Calu3 (cell line): Measurements from ENCODE around the gene HTRA2. TPM values are rescaled to one million over a fixed set of nuclear protein-coding genes. Genes with fewer than 3 reads are reported as not detected.

Experiments used
- BruUV-seq: library from RNA; stranded (reverse); fragments of 400-500 nt; replicated peaks from 2 replicates; lab custom pipeline; 2021; lab: Mats Ljungman, UMichigan
- CTCF ChIA-PET: fragments of 300-600 bp; sonication (Branson Sonifier 250); formaldehyde crosslinking; loops from one replicate; lab custom pipeline; 2022; ENCODE audit warnings: antibody characterized with exemption; lab: Charles Lee
- DNase-seq: peaks from one replicate; pipeline ENCODE4 v3.0.0; 2022
- H3K27ac Mint-ChIP-seq: one replicate; pipeline ENCODE4 v1.8.0; 2022; ENCODE audit warnings: mixed read lengths; ENCODE audit not compliant: unreplicated experiment
- H3K27me3 Mint-ChIP-seq: one replicate; pipeline ENCODE4 v1.8.0; 2022; ENCODE audit warnings: mixed read lengths; ENCODE audit not compliant: unreplicated experiment
- H3K36me3 Mint-ChIP-seq: one replicate; pipeline ENCODE4 v1.8.0; 2022; ENCODE audit warnings: mild to moderate bottlenecking, moderate library complexity, mixed read lengths; ENCODE audit not compliant: insufficient read depth, unreplicated experiment
- H3K4me1 Mint-ChIP-seq: one replicate; pipeline ENCODE4 v1.8.0; 2022; ENCODE audit warnings: mild to moderate bottlenecking, low read depth, mixed read lengths; ENCODE audit not compliant: unreplicated experiment
- H3K4me3 Mint-ChIP-seq: one replicate; pipeline ENCODE4 v1.8.0; 2022; ENCODE audit warnings: mild to moderate bottlenecking, low read depth, moderate library complexity, mixed read lengths; ENCODE audit not compliant: unreplicated experiment
- H3K9me3 Mint-ChIP-seq: one replicate; pipeline ENCODE4 v1.8.0; 2022; ENCODE audit warnings: low read depth, mixed read lengths; ENCODE audit not compliant: unreplicated experiment
- intact Hi-C: fragments of 100-400 bp; cut with micrococcal nuclease; formaldehyde crosslinking; loops from one replicate; pipeline ENCODE4 v1.10.0; 2022; ENCODE audit not compliant: unreplicated experiment
- total RNA-seq: library from RNA; stranded (reverse); gene quantifications from 2 replicates; pipeline ENCODE4 v1.2.3, GENCODE V29; 2022
- TF ChIP-seq, protein P1 (sequence below): fragments of 200-600 bp; IDR thresholded peaks from one replicate; pipeline ENCODE4 v1.8.0; 2022; ENCODE audit warnings: antibody characterized with exemption; ENCODE audit not compliant: unreplicated experiment

HTRA2 gene
- total RNA-seq, 1 experiment from 2014 or later: 26.3 TPM

GRCh38 chr2:74512744-74513604 is 16.8 kb upstream of the HTRA2 start:
- no peak overlapping the region for H3K27ac Mint-ChIP-seq
- no peak for DNase-seq
- peaks cover 9% of the 10 kb centered on the region for H3K4me1 Mint-ChIP-seq
- H3K36me3 Mint-ChIP-seq: peaks cover 13% of the 10 kb centered on the region
- no TSS peak for BruUV-seq
- intact Hi-C loops: no loop called here
- TF ChIP-seq, protein P1, sequence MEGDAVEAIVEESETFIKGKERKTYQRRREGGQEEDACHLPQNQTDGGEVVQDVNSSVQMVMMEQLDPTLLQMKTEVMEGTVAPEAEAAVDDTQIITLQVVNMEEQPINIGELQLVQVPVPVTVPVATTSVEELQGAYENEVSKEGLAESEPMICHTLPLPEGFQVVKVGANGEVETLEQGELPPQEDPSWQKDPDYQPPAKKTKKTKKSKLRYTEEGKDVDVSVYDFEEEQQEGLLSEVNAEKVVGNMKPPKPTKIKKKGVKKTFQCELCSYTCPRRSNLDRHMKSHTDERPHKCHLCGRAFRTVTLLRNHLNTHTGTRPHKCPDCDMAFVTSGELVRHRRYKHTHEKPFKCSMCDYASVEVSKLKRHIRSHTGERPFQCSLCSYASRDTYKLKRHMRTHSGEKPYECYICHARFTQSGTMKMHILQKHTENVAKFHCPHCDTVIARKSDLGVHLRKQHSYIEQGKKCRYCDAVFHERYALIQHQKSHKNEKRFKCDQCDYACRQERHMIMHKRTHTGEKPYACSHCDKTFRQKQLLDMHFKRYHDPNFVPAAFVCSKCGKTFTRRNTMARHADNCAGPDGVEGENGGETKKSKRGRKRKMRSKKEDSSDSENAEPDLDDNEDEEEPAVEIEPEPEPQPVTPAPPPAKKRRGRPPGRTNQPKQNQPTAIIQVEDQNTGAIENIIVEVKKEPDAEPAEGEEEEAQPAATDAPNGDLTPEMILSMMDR: no peak
- H3K4me3 Mint-ChIP-seq: peak overlapping the region; percentile 26
- peaks cover 86% of the 10 kb centered on the region for H3K27me3 Mint-ChIP-seq
- CTCF ChIA-PET: interaction anchor here (1.4 kb wide), 1 partner anchor 71 kb away, joined by 3 read pairs; no protein-coding TSS in a partner anchor
- H3K9me3 Mint-ChIP-seq: no peaks in the 10 kb centered on the region

DNA sequence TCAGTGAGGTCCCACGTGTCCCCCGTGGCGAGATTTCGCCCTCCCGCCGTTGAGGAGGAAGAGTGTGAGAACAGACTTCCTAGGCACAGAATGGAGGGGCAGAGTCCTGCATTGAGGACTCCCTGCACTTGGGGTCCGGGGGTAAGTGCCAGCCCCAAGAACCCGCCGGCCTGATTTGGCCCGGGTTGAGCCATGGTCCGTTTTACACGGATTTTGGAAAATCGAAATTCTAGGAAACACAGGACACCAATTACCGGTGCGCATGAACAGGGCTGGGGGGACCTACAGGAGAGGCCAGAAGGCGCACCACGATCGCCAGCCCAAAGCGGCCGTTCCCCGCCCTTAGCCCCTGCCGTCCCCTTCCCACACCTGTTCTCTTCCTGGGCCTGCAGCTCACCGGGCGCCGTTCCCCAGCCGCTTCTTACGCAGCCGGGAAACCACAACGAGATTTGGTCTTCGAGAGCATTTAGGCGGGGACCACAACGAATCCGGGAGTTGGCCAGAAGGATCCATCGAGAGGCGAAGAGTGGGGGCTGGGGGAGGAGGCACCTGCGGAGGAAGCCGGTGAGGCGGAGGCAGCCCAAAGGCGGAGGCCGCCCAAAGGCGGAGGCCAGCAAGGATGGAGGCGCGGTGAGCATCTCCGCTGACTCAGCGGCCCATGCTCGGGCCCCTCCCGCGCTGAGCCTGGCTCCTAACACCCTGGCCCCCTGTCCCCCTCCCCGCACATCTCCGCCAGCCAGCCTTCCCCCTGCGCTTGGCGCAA is 15.9 kb upstream of the HTRA2 start:
- Mint-ChIP-seq H3K9me3 (no peaks in the 10 kb centered on the region), H3K27ac (no peak overlapping the region), H3K4me3 (peak overlapping the region; percentile 26), H3K27me3 (peaks cover 92% of the 10 kb centered on the region), H3K4me1 (peaks cover under 1% of the 10 kb centered on the region), H3K36me3 (peaks cover 8% of the 10 kb centered on the region)
- TF ChIP-seq, protein P1: no peak
- CTCF ChIA-PET: interaction anchor here (0.6 to 1.4 kb wide), 3 partner anchors 13 to 70 kb away, joined by 3 to 5 read pairs (median 3); no protein-coding TSS in a partner anchor
- no TSS peak for BruUV-seq
- intact Hi-C loops: no loop called here
- no peak for DNase-seq

DNA sequence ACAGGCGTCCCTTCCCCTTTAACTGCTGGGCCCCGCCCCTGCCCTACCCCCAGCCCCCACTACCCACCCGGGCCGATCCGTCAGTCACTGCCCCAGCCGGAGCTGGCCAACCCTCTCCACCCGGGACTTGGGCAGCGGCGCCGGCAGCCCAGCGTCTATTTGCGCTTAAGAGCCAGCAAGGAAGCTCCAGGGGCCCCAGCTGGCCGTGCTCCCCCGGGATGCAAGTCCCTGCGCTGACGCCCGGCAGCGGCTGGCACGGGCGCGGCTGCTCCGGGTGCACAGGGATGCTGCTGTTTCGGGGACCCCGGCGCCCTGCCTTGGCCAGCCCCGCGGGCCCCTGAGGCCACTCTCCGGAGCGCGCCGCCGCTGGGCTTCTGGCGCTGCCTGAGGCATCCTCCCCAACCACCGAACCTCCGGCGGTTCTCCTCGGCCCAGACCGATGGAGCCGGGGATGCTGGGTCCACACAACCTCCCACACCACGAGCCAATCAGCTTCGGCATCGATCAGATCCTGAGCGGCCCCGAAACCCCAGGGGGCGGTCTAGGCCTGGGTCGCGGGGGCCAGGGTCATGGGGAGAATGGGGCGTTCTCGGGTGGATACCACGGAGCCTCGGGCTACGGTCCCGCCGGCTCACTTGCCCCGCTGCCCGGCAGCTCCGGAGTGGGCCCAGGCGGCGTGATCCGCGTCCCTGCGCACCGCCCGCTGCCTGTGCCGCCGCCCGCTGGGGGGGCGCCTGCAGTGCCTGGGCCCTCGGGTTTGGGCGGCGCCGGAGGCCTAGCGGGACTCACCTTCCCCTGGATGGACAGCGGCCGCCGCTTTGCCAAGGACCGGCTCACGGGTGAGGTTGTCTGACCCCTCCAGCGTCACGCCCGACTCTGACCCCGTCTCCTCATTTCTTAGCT is 15.1 kb upstream of the HTRA2 start, which contains the start of gene TLX2:
Gene TLX2, plus strand, starts transcription at position 83 of the 903 bp plus-strand sequence. Its CDS starts 357 bp downstream, at position 440.
- H3K9me3 Mint-ChIP-seq: no peaks in the 10 kb centered on the region
- peak within 1 kb of the TSS; percentile 26 for H3K4me3 Mint-ChIP-seq
- peaks cover 92% of the 10 kb centered on the region for H3K27me3 Mint-ChIP-seq
- no peaks in the 10 kb centered on the region for H3K4me1 Mint-ChIP-seq
- TF ChIP-seq, protein P1: no peak
- intact Hi-C loops: no loop called here
- no peak for DNase-seq
- CTCF ChIA-PET: interaction anchor here (0.6 to 1.0 kb wide), 2 partner anchors 14 to 16 kb away, joined by 3 to 5 read pairs; no protein-coding TSS in a partner anchor
- no peak within 1 kb of the TSS for H3K27ac Mint-ChIP-seq
- peaks cover 8% of the 10 kb centered on the region for H3K36me3 Mint-ChIP-seq
- no TSS peak for BruUV-seq
